HG03342 (cell line): ENCODE data around the gene AXIN2.

Experiments
- ATAC-seq: cut with Tn5 transposase; IDR thresholded peaks from one replicate; pipeline ENCODE4 v1.9.1; 2021; ENCODE audit warnings: mild to moderate bottlenecking, moderate library complexity; ENCODE audit not compliant: unreplicated experiment

The AXIN2 gene

GRCh38 chr17:65561452-65562205, at the start of gene AXIN2:
AXIN2 (minus strand) TSS chr17:65561648; CDS start chr17:65558620, 3,028 bp downstream.
- ATAC-seq: peak; percentile 78

- ATAC-seq: no peak
These were observed 48.3 kb upstream of the AXIN2 start for GRCh38 chr17:65609749-65610148.

GRCh38 chr17:65609286-65609685, 47.8 kb upstream of the AXIN2 start:
- no peak for ATAC-seq

GRCh38 chr17:65604070-65604469, 42.6 kb upstream of the AXIN2 start:
- no peak for ATAC-seq

GRCh38 chr17:65601881-65602280, 40.4 kb upstream of the AXIN2 start:
- ATAC-seq: no peak

GRCh38 chr17:65601145-65601544, 39.7 kb upstream of the AXIN2 start:
- no peak for ATAC-seq

GRCh38 chr17:65600518-65600917, 39.1 kb upstream of the AXIN2 start:
- ATAC-seq: no peak

GRCh38 chr17:65599650-65600049, 38.2 kb upstream of the AXIN2 start:
- ATAC-seq: no peak

- no peak for ATAC-seq
These were observed 37.3 kb upstream of the AXIN2 start for GRCh38 chr17:65598746-65599145.

GRCh38 chr17:65595071-65595656, 33.7 kb upstream of the AXIN2 start:
- ATAC-seq: no peak

GRCh38 chr17:65593855-65594845, 32.7 kb upstream of the AXIN2 start:
- ATAC-seq: no peak

GRCh38 chr17:65593092-65593854, 31.8 kb upstream of the AXIN2 start:
- no peak for ATAC-seq

- ATAC-seq: no peak
These were observed 30.9 kb upstream of the AXIN2 start for GRCh38 chr17:65592125-65592965.

GRCh38 chr17:65589321-65589720, 27.9 kb upstream of the AXIN2 start:
- ATAC-seq: no peak

GRCh38 chr17:65588181-65588808, 26.8 kb upstream of the AXIN2 start:
- no peak for ATAC-seq

- no peak for ATAC-seq
These were observed 26.2 kb upstream of the AXIN2 start for GRCh38 chr17:65587534-65588180.

GRCh38 chr17:65586899-65587298, 25.5 kb upstream of the AXIN2 start:
- no peak for ATAC-seq

GRCh38 chr17:65584604-65585521, 23.4 kb upstream of the AXIN2 start:
- ATAC-seq: no peak
